ENCODE results near the gene GPRC5C. TPM values are rescaled to one million over a fixed set of nuclear protein-coding genes. Genes with fewer than 3 reads are reported as not detected.

Gene GPRC5C
- total RNA-seq, 1 experiment from 2014 or later, result 37.3 TPM

DNA sequence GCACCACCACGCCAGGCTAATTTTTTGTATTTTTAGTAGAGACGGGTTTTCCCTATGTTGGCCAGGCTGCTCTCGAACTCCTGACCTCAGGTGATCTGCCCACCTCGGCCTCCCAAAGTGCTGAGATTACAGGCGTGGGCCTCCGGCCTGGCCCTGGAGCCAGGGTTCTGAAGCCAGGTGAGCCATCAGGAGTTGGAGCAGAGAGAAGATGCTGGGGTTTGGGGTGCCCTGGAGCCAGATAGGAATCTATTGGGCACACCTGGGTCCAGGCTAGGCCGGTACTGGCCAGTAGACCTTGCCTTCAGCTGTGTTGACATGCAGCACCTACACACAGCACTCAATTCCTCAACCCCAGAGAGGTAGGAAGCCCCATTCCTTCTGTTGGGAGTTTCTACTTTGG lies 29.1 kb downstream of the GPRC5C start:
- Mint-ChIP-seq H3K4me3 (ENCODE audit: low read depth, unreplicated experiment) (no peak overlapping the region), H3K4me1 (ENCODE audit: low read depth, unreplicated experiment) (no peaks in the 10 kb centered on the region), H3K27me3 (ENCODE audit: unreplicated experiment) (peaks cover 39% of the 10 kb centered on the region), H3K36me3 (ENCODE audit: insufficient read depth, unreplicated experiment) (no peaks in the 10 kb centered on the region), H3K27ac (ENCODE audit: unreplicated experiment) (no peak overlapping the region), H3K9me3 (ENCODE audit: low read depth, unreplicated experiment) (no peaks in the 10 kb centered on the region)
- TF ChIP-seq, protein P1, sequence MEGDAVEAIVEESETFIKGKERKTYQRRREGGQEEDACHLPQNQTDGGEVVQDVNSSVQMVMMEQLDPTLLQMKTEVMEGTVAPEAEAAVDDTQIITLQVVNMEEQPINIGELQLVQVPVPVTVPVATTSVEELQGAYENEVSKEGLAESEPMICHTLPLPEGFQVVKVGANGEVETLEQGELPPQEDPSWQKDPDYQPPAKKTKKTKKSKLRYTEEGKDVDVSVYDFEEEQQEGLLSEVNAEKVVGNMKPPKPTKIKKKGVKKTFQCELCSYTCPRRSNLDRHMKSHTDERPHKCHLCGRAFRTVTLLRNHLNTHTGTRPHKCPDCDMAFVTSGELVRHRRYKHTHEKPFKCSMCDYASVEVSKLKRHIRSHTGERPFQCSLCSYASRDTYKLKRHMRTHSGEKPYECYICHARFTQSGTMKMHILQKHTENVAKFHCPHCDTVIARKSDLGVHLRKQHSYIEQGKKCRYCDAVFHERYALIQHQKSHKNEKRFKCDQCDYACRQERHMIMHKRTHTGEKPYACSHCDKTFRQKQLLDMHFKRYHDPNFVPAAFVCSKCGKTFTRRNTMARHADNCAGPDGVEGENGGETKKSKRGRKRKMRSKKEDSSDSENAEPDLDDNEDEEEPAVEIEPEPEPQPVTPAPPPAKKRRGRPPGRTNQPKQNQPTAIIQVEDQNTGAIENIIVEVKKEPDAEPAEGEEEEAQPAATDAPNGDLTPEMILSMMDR (IDR thresholded peaks at IDR 0.05; ENCODE audit: unreplicated experiment), result no peak
- intact Hi-C loops (cut with micrococcal nuclease; ENCODE audit: unreplicated experiment), result no loop called here
- BruUV-seq (replicated peaks), result no TSS peak
- DNase-seq, result no peak
- CTCF ChIA-PET, result interaction anchor here (1.3 kb wide), 1 partner anchor 82 kb away, joined by 5 read pairs; no protein-coding TSS in a partner anchor

DNA sequence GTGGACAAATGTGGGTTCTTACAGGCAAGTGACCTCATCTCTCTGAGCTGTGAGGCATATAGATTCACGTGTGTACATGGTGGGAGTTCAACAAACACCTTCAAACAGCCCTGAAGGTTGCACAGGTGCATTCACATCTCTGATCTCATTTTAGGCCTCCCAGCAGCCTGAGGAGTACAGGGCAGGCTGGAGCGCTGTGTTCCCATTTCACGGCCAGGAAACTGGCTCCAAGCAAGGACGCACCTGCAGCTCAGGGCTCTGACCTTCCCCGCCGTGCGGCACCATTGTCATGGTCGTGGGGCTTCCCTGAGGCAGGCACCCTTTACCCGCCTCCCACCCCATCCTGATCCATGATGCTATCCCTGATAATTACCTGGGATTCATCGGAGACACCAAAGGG lies 29.7 kb downstream of the GPRC5C start:
- BruUV-seq (replicated peaks), result no TSS peak
- CTCF ChIA-PET, result no interaction called here
- DNase-seq, result no peak
- TF ChIP-seq, protein P1 (IDR thresholded peaks at IDR 0.05; ENCODE audit: unreplicated experiment), result no peak
- Mint-ChIP-seq H3K27ac (ENCODE audit: unreplicated experiment) (no peak overlapping the region), H3K4me1 (ENCODE audit: low read depth, unreplicated experiment) (no peaks in the 10 kb centered on the region), H3K9me3 (ENCODE audit: low read depth, unreplicated experiment) (no peaks in the 10 kb centered on the region), H3K4me3 (ENCODE audit: low read depth, unreplicated experiment) (no peak overlapping the region), H3K27me3 (ENCODE audit: unreplicated experiment) (peaks cover 33% of the 10 kb centered on the region), H3K36me3 (ENCODE audit: insufficient read depth, unreplicated experiment) (no peaks in the 10 kb centered on the region)
- intact Hi-C loops (cut with micrococcal nuclease; ENCODE audit: unreplicated experiment), result no loop called here

DNA sequence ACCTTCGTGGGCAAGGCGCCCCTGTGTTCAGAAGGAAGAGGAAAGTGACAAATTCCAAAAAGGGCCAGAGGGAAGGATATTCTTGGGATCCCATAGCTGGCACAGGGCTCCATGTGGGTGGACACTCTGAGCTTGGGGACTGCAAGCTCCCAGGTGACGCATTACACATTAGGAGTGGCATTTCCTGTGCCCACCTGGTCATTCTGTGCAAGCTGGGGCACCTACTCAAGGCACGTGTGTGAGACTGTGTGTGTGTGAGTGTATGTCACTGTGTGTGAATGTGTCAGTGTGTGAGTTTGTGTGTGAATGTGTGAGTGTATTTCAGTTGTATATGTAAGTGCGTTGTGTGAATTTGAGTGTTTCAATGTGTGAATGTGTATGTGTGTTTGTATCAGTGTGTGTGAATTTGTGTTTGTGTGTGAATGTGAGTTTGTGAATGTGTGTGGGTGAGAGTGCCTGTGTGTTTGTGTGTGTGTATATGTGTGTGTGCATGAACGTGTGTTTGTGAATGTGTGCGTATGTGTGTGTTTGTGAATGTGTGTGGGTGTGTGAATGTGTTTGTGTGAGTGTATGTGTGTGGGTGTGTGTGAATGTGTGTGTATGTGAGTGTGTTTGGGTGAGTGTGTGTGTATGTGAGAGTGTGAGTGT lies 33.0 kb downstream of the GPRC5C start:
- H3K4me1 Mint-ChIP-seq (ENCODE audit: low read depth, unreplicated experiment), result no peaks in the 10 kb centered on the region
- CTCF ChIA-PET, result interaction anchor here (1.0 to 1.1 kb wide), 2 partner anchors 68 to 86 kb away, joined by 3 to 4 read pairs; no protein-coding TSS in a partner anchor
- H3K4me3 Mint-ChIP-seq (ENCODE audit: low read depth, unreplicated experiment), result no peak overlapping the region
- intact Hi-C loops (cut with micrococcal nuclease; ENCODE audit: unreplicated experiment), result no loop called here
- H3K9me3 Mint-ChIP-seq (ENCODE audit: low read depth, unreplicated experiment), result no peaks in the 10 kb centered on the region
- no peak for DNase-seq
- H3K36me3 Mint-ChIP-seq (ENCODE audit: insufficient read depth, unreplicated experiment), result no peaks in the 10 kb centered on the region
- TF ChIP-seq, protein P1 (IDR thresholded peaks at IDR 0.05; ENCODE audit: unreplicated experiment), result no peak
- peaks cover 14% of the 10 kb centered on the region for H3K27me3 Mint-ChIP-seq (ENCODE audit: unreplicated experiment)
- no TSS peak for BruUV-seq (replicated peaks)
- no peak overlapping the region for H3K27ac Mint-ChIP-seq (ENCODE audit: unreplicated experiment)

DNA sequence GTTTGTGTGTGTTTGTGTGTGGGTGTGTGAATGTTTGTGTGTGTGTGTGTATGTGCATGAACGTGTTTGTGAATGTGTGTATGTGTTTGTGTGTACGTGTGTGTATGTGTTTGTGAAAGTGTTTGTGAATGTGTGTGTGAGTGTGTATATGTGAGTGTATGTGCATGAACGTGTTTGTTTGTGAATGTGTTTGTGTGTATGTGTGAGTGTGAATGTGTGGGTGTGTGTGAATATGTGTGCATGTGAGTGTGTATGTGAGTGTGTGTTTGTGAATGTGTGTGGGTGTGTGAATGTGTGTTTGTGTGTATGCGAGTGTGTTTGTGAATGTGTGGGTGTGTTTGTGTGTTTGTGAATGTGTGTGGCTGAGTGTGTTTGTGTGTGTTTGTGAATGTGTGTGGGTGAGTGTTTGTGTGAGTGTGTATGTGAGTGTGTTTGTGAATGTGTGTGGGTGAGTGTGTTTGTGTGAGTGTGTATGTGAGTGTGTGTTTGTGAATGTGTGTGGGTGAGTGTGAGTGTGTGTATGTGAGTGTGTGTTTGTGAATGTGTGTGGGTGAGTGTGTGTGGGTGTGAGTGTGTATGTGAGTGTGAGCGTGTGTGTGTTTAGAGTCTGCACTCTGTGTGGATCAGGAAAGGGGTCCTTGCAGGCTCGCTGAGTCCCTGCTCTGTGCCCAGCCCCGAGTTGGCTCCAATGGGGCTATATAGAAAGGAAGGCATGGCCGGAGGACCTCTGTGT lies 33.7 kb downstream of the GPRC5C start:
- Mint-ChIP-seq H3K36me3 (ENCODE audit: insufficient read depth, unreplicated experiment) (no peaks in the 10 kb centered on the region), H3K27me3 (ENCODE audit: unreplicated experiment) (peaks cover 14% of the 10 kb centered on the region), H3K4me1 (ENCODE audit: low read depth, unreplicated experiment) (no peaks in the 10 kb centered on the region), H3K9me3 (ENCODE audit: low read depth, unreplicated experiment) (no peaks in the 10 kb centered on the region), H3K27ac (ENCODE audit: unreplicated experiment) (no peak overlapping the region), H3K4me3 (ENCODE audit: low read depth, unreplicated experiment) (no peak overlapping the region)
- no peak for DNase-seq
- BruUV-seq (replicated peaks), result no TSS peak
- intact Hi-C loops (cut with micrococcal nuclease; ENCODE audit: unreplicated experiment), result no loop called here
- TF ChIP-seq, protein P1 (IDR thresholded peaks at IDR 0.05; ENCODE audit: unreplicated experiment), result no peak
- CTCF ChIA-PET, result no interaction called here

Data from Calu3 (cell line).